GM19438 (cell line): Measurements from ENCODE around the gene UBE2J2.
A peak's percentile ranks its signal among the peaks of the same experiment; 100 is the strongest.
"Not testable (repeated sequence)": the region's sequence is repeated elsewhere in the genome, so short reads cannot be mapped to it uniquely, and the experiment has no call there.

Experiments used
- ATAC-seq: cut with Tn5 transposase; IDR thresholded peaks from one replicate; pipeline ENCODE4 v1.9.1; 2021; ENCODE audit warnings: low read depth; ENCODE audit not compliant: unreplicated experiment

Gene UBE2J2

DNA sequence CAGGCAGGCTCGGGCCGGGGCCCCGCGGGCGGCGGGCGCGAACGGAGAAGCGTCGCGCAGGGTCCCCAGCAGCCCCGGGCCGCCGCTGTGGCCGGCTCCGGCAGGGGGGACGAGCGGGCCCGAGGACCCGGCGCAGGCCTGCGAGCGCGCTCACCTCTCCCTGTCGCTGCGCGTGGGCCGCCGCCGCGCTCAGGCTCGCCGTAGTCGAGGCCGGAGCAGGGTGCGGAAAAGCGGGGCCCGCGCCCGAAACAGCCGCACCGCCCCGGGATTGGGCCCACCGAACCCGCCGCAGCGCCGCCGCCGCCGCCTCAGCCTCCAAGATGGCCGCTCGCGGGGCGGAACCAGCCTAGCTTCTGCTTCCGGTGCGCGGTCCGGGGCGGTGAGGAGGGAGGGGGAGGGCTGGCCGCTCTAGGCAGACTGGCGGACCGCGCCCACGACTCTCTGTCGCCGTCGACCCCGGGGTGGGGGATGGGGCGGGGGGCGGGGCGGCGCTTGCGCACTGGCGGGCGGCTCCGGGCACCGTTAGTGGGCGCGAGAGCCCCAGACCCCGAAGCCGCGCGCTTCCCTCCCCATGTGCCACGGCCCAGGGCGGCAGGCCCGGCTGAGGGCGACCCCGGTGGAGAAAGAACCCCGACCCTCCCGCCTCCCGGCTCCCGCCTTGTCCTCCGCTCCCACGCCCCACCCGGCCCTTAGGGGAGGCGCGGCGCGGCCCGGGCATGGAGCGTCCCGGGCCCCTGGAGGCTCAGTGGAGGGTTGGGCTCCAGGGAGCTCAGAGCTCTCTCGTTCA, at the start of gene UBE2J2:
TSS of gene UBE2J2 (minus strand) at position 343 of the 787 bp plus-strand sequence. CDS start 5,862 bp downstream, outside the sequence.
- ATAC-seq = peak; percentile 76

DNA sequence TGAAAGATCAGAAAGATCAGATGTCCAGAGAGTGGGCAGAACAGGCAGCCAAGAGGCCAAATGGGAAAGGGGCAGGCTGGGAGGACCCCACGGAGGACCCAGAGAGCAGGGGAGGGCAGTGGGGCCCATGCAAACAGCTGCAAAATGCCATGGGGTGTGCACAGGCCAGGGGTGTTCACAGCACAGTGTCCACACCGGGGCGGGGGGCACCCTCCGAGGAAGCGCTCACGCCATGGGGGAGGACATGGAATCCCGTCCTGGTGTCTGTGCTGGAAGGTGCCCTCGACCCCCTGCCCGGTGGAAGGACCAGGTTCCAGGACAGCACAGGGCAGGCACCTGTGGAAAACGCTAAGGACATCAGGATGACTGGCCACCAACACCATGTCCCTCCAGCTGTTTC, 49.3 kb upstream of the UBE2J2 start:
- no peak for ATAC-seq

DNA sequence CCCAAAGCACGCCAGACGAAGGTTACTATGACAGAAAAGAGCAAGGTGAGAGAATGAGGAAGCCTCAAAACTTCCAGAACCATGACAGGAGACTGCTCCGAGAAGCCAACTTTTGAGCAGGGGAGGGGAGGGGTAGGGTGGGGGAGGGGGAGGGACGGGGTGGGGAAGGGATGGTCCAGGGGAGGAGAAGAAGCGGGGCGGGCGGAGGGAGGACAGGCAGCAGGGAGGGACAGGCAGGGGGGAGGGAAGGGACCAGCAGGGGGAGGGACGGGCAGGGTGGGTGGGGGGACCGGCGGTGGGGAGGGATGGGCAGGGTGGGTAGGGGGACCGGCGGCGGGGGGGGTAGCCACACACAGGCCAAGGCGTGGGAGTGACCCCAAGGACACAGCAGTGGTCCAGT, 48.8 kb upstream of the UBE2J2 start:
- ATAC-seq = no peak

DNA sequence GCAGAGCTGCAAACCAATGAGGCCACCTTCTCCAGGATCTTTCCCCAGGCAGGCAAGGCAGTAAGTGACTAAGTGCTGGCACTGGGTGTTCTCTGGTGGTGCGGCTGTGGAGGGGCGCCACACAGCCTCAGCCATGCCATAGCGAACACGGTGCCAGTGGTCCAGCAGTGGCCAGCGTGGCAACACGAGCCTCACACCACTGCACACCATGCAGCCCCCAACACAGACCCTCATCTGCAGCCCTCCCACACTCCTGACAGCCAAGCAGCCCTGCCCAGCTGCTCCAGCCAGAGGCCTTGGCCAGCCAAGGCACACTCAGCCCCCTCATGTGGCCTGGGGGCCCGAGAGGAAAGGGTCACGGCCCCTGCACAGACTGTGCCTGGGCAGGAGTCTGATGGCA, 47.8 kb upstream of the UBE2J2 start:
- no peak for ATAC-seq

DNA sequence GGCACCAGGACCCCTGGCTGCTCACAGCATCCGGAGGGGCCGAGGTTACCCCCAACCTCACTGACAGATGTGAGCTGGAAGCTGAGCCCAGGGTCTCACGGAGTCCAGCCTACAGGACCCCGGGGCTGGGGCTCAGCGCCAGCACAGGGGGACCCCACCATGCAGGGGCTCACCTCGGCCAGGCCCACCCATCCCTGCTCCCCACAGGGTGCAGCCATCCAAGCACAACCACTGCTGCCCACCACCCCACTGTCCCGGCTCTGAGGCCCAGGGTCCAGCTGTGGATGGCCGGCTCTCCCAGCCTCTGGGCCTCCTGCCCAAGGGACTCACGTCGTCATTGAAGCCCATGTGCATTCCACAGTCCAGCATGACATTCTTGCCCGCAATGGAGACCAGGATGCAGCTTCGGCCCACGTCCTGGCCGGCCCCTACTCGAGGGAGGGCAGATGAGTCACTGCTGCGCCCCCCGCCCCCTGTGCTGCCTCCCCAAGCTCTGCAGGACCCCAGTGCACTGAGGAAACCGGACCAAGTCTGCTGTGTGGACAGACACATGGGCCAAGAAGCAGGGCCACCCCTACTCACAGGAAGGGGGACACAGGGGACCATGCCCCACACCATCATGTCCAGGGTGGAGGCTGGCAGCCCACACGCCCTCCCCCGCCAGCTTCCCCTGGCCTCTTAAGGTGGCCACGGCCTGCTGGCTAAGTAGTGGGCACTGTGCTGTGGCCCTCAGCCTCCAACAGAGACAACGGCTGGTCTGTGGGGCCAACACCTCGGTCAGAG, 47.2 kb upstream of the UBE2J2 start:
- ATAC-seq = no peak

DNA sequence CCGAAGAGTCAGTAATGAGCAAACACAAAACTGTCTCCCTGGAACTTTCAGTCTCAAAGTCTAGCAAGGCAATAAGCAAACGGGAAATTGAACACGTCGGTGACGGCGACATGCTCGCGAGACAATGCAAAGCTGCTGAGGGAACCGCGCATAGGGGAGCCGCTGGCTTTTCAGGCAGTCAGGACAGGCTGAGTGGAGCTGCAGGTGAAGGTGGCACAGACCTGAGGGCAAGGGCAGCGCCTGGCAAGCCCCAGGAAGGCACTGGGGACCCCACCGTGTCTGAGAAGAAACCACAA, 45.9 kb upstream of the UBE2J2 start:
- no peak for ATAC-seq

DNA sequence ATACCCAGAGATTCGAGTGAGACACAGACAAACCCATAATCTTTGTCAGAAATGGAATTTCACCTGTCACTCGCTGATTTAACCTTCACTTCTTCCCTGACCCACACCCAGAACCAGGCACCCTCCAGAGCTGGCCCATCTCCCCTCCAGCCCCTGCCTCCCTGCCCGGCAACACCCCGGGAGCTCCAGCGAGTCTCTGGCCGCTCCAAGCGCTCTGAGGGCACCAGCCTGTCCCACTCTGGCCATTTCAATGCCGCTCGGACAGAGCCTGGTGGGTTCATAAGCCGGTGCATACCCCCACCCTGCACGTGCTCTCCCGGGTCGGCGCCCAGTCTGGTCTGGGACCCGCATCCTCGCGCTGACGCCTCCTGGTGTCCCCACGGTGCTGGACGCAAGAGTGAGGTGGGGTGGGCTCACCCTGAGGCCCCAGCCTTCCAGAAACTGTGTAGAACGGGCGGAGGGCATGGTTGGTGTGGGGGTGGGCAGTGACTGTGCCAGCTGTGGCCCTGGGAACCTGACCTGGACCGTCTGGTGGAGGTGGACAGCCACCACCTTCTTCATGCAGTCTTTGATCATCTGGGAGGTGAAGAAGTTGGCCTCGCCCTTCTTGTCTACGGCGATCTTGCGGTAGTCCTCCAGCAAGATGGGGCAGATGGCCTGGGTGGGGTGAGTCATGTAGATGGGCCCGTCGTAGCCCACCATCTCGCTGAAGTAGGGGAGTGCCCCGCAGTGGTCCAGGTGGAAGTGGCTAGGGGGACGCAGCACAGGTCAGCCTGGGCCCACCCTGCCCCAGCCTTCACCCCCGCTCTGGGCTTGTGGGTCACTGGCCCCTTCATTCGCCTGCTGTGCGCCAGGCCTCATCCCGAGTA, 45.4 kb upstream of the UBE2J2 start:
- ATAC-seq = no peak

DNA sequence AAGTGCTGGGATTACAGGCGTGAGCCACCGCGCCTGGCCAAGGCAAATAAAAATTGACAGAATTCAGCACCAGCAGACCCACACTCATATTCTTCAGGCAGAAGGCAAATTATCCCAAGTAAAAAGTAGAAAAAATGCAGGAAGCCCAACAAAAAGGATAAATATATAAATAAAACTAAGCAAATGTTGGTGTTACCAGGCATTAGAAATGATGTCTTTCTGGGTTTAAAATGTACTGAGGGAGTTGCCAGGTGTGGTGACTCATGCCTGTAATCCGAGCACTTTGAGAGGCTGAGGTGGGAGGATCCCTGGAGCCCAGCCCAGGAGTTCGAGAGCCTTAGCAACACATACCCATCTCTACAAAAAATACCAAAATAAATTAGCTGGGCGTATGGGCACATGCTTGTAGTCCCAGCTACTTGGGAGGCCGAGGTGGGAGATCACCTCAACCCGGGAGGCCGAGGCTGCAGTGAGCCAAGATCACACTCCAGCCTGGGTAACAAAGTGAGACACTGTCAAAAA, 44.5 kb upstream of the UBE2J2 start:
- no peak for ATAC-seq

DNA sequence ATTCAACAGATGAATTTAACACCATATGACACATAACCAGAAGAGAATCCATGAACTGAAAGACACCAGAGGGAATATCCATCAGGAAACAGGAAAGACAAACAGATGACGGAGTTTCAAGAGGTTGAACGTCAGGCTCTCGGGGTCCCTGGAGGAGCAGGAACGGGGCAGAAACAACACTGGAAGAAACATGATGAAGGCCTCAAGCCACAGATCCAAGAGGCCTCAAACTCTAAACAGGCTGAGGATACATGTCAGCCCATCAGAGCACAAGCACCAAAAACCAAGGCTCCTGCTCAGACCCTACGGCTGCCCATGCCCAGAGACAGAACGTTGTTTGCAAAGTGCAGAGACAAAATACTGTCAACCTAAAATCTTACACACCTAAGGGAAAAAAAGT, 43.8 kb upstream of the UBE2J2 start:
- no peak for ATAC-seq

DNA sequence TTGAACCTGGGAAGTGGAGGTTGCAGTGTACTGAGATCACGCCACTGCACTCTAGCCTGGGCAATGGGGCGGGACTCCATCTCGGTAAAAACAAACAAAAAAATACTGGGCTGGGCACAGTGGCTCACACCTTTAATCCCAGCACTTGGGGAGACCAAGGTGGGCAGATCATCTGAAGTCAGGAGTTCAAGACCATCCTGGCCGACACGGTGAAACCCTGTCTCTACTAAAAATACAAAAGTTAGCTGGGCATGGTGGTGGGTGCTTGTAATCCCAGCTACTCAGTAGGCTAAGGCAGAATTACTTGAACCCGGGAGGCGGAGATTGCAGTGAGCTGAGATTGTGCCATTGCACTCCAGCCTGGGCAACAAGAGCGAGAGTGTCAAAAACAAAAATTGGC, 42.5 kb upstream of the UBE2J2 start:
- ATAC-seq = not testable (repeated sequence)

DNA sequence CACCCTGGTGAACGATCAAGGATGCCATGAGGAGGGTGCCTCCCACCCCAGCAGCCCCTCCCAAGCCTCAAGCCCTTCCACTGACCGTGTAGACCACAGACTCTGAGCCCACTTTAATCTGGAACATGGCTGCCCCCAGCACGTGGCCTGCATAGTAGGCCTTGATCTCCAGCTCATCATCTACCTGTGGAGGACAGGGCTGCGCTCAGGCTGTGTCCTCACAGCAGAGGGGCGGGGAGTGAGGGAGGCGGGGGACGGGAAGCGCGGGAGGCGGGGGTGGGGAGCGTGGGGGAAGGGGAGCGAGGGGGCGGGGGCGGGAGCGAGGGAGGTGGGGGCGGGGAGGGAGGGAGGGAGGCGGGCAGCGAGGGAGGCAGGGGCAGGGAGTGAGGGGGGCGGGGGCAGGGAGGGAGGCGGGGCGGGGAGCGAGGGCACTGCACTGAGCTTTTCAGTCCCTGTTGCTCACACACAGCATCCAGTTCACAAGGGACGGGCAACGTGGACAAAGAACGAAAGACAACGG, 41.8 kb upstream of the UBE2J2 start:
- no peak for ATAC-seq

DNA sequence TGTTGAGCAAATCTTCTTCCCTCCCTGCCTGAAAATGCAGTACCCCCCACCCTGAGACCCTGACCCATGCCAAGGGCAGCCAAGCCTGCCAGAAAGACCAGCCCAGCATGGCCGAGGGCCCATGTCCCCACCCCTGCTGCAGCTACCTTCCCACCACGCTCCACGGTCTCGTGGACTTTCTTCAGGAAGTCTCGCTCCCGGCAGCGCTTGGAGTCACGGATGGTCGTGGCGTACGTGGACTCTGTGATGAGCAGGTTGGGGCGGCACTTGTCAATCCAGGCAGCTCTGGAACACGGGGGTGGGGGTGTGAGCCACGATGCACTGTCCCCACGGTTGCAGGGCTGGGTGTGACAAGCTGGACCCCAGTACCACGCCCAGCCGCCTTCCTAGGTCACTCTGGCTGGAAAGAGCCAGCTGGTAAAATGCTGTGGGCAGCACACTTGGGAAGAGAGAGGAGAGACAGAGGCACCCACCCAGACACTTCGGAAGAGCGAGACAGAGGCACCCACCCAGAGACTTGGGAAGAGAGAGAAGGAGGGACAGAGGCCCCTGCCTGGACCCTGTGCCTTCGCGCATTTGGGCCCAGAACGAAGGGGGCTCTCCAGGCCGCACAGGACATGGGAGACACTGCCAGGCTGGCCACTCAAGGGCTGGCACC, 41.2 kb upstream of the UBE2J2 start:
- ATAC-seq = no peak

DNA sequence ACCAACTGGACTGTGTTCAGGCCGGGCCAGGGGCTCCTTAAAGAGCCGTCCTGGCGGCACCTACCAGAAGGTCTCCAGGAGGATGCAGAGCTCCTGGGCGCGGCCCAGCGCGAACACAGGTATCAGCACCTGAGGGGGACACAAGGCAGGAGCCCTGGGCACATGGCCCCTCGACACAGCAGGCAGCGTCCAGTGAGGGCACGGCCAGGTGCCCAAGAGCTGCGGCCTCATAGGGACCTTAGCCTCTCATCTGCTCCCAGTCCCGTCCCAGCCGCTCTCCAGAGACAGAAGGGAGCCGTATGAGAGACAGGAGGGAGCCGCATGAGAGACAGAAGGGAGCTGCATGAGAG, 40.6 kb upstream of the UBE2J2 start:
- no peak for ATAC-seq

DNA sequence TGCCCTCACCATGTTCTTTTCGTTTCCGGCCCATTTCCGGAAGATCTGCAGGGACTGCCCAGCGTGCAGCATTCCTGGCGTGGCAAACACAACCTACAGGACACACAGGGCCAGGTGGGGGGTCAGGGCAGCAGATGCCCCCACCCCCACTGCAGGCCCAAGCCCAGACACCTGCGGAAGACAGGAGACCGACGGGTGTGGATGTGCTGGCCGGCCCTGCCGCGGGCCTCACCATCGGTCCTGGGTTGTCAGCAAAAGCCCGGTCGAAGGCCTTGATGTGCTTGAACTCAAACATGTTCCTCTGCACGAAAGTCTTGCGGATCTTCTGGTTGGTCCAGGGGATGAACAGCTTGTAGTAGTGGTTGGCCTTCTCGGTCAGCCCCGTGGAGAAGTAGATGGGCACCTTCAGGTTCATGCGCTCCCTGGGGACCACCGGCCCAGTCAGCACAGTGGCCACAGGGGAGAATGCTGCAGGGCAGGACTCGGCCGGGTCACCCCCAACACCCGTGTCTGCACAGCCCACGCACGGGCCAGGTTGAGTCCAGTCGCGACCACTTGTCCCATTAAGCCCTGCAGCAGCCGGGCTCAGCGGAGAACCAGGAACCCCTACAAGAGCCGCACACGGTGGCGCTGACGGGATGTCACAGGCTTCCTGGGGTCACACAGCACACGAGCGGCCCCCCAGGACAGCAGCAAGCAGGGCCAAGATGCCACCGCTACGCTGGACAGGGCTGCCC, 40.0 kb upstream of the UBE2J2 start:
- no peak for ATAC-seq

DNA sequence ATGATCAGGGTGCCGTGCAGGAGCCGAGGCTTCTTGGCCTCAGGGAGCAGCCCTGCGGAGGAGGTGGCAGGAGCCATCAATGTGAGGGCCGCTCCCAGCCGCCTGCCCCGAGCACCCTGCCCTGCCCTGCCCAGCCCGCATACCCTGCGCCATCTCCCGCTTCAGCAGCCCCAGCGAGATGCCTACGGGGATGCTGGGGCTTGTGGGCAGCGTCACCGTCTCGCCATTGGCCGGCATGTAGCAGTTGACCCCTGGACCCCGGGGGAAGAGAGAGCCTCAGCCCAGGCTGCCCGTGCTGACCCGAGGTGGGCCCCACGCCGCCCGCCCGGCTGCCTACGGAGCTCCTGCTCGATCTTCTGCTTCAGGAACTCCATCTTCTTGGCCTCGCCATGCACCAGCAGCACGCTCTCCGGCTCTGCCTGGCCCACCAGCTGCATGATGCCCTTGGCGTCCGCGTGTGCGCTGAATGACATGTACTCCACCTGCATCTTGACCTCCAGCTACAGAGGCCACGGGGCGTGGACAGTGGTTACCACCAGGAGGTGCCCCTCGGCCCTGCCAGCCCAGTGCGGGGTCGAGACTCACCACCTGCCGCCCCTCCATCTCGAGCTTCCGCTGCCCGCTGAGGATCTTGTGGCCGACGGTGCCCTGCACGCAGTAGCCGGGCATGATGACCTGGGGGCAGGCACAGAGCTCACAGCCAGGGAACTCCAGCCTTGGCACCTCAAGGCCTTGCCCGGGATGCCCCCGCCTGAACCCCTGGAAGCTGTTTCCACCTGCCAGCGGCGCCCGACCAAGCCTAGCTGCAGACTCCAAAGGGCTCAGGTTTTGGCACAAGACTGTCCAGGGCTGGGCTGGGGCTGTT, 39.0 kb upstream of the UBE2J2 start:
- ATAC-seq = no peak

DNA sequence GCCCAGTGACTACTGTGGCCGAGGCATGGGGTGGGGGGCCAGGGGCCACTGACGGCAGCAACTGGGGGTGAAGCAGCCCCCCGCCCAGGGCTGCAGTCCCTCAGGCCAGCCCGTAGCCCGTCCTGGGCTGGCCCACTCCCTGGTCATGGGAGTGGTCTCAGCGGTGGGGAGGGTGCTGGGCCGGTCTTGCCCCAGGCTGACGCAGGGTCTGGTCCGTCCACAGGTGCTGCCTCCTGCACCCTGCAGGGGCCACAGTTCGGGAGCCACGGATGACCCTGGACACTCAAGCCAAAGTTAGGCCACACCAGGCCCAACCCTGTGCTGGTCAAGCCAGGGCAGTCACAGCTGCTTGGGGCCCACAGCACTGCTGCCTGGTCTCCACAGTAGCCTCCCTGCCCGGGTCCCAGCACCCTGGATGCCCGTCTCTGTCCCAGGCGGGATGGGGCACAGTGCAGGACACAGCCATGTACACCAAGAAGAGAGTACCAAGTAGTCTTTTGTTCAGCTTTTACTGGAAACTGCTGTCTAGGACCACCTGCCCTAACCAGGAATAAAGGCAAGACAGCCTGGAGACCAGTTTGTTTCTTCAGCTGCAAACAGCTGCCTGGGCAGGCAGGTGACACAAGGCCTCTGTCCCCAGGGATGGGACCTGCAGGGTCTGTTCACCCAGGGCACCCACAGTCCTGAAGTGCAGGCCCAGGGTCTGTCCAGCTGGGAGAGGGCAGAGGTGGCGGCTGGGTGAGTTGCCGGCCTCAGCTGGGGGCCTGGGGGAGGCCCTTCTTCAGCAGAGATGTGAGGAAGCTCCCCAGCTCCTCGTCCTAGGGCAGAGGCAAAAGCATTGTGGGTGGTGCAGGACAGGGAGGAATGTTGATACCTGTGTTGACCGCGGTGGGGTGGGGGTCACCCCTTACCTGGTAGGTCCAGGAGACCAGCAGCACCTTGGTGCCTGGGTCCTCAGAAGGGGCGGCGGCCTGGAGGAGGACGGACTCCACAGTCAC, 37.8 kb upstream of the UBE2J2 start:
- ATAC-seq = no peak

DNA sequence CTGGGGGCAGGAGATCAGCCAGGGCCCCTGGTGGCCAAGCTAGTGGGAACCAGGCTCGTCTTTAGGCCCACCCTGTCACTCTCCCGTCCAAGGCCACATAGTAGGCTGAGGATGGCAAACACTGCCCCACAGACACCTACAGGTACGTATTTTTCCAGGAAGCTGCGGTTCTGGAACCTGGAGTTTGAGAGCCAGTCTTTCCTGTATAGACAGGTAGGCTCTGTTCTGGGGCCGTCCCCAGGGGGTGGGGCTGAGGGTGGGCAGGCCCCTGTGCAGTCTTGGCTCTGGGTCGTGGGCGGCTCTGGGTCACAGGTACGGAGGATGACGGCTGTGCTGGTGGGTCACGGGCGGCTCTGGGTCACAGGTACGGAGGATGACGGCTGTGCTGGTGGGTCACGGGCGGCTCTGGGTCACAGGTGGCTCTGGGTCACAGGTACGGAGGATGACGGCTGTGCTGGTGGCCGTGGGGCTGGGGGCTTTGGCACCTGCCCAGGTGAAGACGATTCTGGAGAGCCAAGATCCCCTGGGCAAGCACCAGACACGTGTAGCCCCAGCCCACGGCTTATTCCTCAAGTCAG, 36.9 kb upstream of the UBE2J2 start:
- ATAC-seq = no peak
